Tibial nerve (tissue), 4 donors: ENCODE measurements around the gene ETNK2. TPM values are rescaled to one million over a fixed set of nuclear protein-coding genes. Genes with fewer than 3 reads are reported as not detected.

ENCODE experiments used
- total RNA-seq, 4 donors: library from RNA; depleted of rRNA; stranded (reverse); fragments of >200 nt; gene quantifications; one replicate each; pipeline ENCODE4 v1.1.0, GENCODE V29; 2016

The ETNK2 gene
- total RNA-seq, 4 donors from 2014 or later = 24.6 to 95.2 (median 67.8) TPM

Other genes starting within 250 kb of the ETNK2 start
- gene SOX13, start 78.9 kb downstream of the ETNK2 start, total RNA-seq = 100 to 1,000 TPM in 3 of 4 donors, 10 to 100 TPM in 1; 51.8 to 108 (median 105) TPM
- gene REN, start 14.3 kb upstream of the ETNK2 start, total RNA-seq = not detected
- gene KISS1, start 44.4 kb upstream of the ETNK2 start, total RNA-seq = not detected
- gene GOLT1A, start 61.9 kb upstream of the ETNK2 start, total RNA-seq = not detected
- 10 to 100 TPM in 3 of 4 donors, 1 to 10 TPM in 1; 6.6 to 13.9 (median 12.1) TPM for gene PLEKHA6, start 207.9 kb upstream of the ETNK2 start, total RNA-seq